RWPE1 (cell line): Measurements from ENCODE around the gene MEA1.
"Not testable (repeated sequence)": the region's sequence is repeated elsewhere in the genome, so short reads cannot be mapped to it uniquely, and the experiment has no call there.

ENCODE experiments used
- CTCF ChIA-PET: fragments of 350-600 bp; sonication (Branson Sonifier 250); formaldehyde crosslinking; extraction: SDS; loops from one replicate; lab custom pipeline; 2021; lab: Yijun Ruan, JAX
- POLR2A ChIA-PET: fragments of 400-600 bp; formaldehyde crosslinking; extraction: SDS; loops from one replicate; lab custom pipeline; 2020; ENCODE audit warnings: antibody characterized with exemption; ENCODE audit not compliant: low non-redundant PET; lab: Yijun Ruan, JAX
- DNase-seq: peaks from one replicate; pipeline ENCODE4 v3.0.0; 2012; ENCODE audit warnings: low spot score
- H3K27ac ChIP-seq: fragments of 450-650 bp; 2 replicates; pipeline ENCODE4 v1.5.1; 2017
- CTCF ChIP-seq: fragments of 450-650 bp; conservative IDR thresholded peaks from 2 replicates; pipeline ENCODE4 v1.5.1; 2017; ENCODE audit warnings: low read depth, mild to moderate bottlenecking

MEA1 gene

GRCh38 chr6:43052842-43053544 lies 39.2 kb upstream of the MEA1 start:
- no peak for TF ChIP-seq CTCF
- ChIA-PET CTCF (no interaction called here), POLR2A (interaction anchor here (0.9 to 2.0 kb wide), 2 partner anchors 74 to 78 kb away, joined by 3 to 4 read pairs; partner anchors contain the start of gene PEX6)
- H3K27ac ChIP-seq: peak overlapping the region; percentile 86
- DNase-seq: peak; percentile 17

GRCh38 chr6:43052225-43052841 lies 38.6 kb upstream of the MEA1 start:
- CTCF ChIA-PET: no interaction called here
- DNase-seq: no peak
- TF ChIP-seq CTCF: no peak
- POLR2A ChIA-PET: interaction anchor here (2.0 kb wide), 1 partner anchor 74 kb away, joined by 4 read pairs; the partner anchor contains the start of gene PEX6
- peak overlapping the region; percentile 86 for H3K27ac ChIP-seq

GRCh38 chr6:43050981-43051380 lies 37.2 kb upstream of the MEA1 start:
- H3K27ac ChIP-seq: no peak overlapping the region
- DNase-seq: no peak
- no peak for TF ChIP-seq CTCF
- ChIA-PET POLR2A (no interaction called here), CTCF (no interaction called here)

GRCh38 chr6:43047998-43048397 lies 34.3 kb upstream of the MEA1 start:
- TF ChIP-seq CTCF: no peak
- POLR2A ChIA-PET: no interaction called here
- no peak overlapping the region; the same call in 1 of the 2 replicates for H3K27ac ChIP-seq
- DNase-seq: no peak
- CTCF ChIA-PET: no interaction called here

GRCh38 chr6:43045371-43045930 lies 31.7 kb upstream of the MEA1 start:
- H3K27ac ChIP-seq: peak overlapping the region; percentile 9; the same call in 1 of the 2 replicates
- POLR2A ChIA-PET: interaction anchor here (0.6 kb wide), 1 partner anchor 11 kb away, joined by 3 read pairs; no protein-coding TSS in a partner anchor
- CTCF ChIA-PET: interaction anchor here (0.6 kb wide), 1 partner anchor 205 kb away, joined by 3 read pairs; no protein-coding TSS in a partner anchor
- TF ChIP-seq CTCF: no peak
- DNase-seq: no peak

- POLR2A ChIA-PET: no interaction called here
- H3K27ac ChIP-seq: no peak overlapping the region
- CTCF ChIA-PET: no interaction called here
- TF ChIP-seq CTCF: no peak
- DNase-seq: no peak
Observed at GRCh38 chr6:43043310-43043709, 29.6 kb upstream of the MEA1 start.

GRCh38 chr6:43041475-43041874 lies 27.7 kb upstream of the MEA1 start:
- POLR2A ChIA-PET: interaction anchor here (1.0 kb wide), 1 partner anchor 21 kb away, joined by 4 read pairs; no protein-coding TSS in a partner anchor
- CTCF ChIA-PET: interaction anchor here (0.6 kb wide), 1 partner anchor 37 kb away, joined by 3 read pairs; no protein-coding TSS in a partner anchor
- not testable (repeated sequence) for DNase-seq, H3K27ac ChIP-seq
